ENCODE results near the gene SH3BP5L.

The SH3BP5L gene

GRCh38 chr1:248825909-248826760 lies at the start of gene SH3BP5L:
SH3BP5L (minus strand) TSS chr1:248825915; CDS start chr1:248824935, 980 bp downstream.
- FAIRE-seq (peak; percentile 92), DNase-seq (ENCODE audit: extremely low spot score, insufficient read length, low read depth) (peak; percentile 90)

- no peak for FAIRE-seq
- no peak for DNase-seq (ENCODE audit: extremely low spot score, insufficient read length, low read depth)
These were observed 48.3 kb upstream of the SH3BP5L start for GRCh38 chr1:248873993-248874533.

- FAIRE-seq (peak; percentile 95), DNase-seq (ENCODE audit: extremely low spot score, insufficient read length, low read depth) (peak; percentile 57)
These were observed 47.8 kb upstream of the SH3BP5L start for GRCh38 chr1:248873409-248873992.

GRCh38 chr1:248872752-248873408 lies 47.2 kb upstream of the SH3BP5L start:
- DNase-seq (ENCODE audit: extremely low spot score, insufficient read length, low read depth): no peak
- FAIRE-seq: no peak

- FAIRE-seq: no peak
- no peak for DNase-seq (ENCODE audit: extremely low spot score, insufficient read length, low read depth)
These were observed 46.2 kb upstream of the SH3BP5L start for GRCh38 chr1:248871837-248872401.

GRCh38 chr1:248862998-248863881 lies 37.5 kb upstream of the SH3BP5L start:
- FAIRE-seq (peak; percentile 79), DNase-seq (ENCODE audit: extremely low spot score, insufficient read length, low read depth) (no peak)

- DNase-seq (ENCODE audit: extremely low spot score, insufficient read length, low read depth) (no peak), FAIRE-seq (no peak)
These were observed 36.9 kb upstream of the SH3BP5L start for GRCh38 chr1:248862695-248862997.

- FAIRE-seq: no peak
These were observed 35.9 kb upstream of the SH3BP5L start for GRCh38 chr1:248861616-248862015.

GRCh38 chr1:248860007-248860406 lies 34.3 kb upstream of the SH3BP5L start:
- no peak for DNase-seq (ENCODE audit: extremely low spot score, insufficient read length, low read depth)
- FAIRE-seq: no peak

More at GRCh38 chr1:248861616-248862015, 35.9 kb upstream of the SH3BP5L start:
- DNase-seq (ENCODE audit: extremely low spot score, insufficient read length, low read depth): no peak

- peak; percentile 78 for FAIRE-seq
- peak; percentile 94 for DNase-seq (ENCODE audit: extremely low spot score, insufficient read length, low read depth)
These were observed 33.5 kb upstream of the SH3BP5L start, which contains the start of gene ZNF692 for GRCh38 chr1:248858891-248859889. ZNF692 (minus strand) TSS chr1:248859085; CDS start chr1:248858309, 776 bp downstream.

GRCh38 chr1:248858096-248858890 lies 32.6 kb upstream of the SH3BP5L start:
- DNase-seq (ENCODE audit: extremely low spot score, insufficient read length, low read depth) (no peak), FAIRE-seq (peak; percentile 5)

- DNase-seq (ENCODE audit: extremely low spot score, insufficient read length, low read depth) (no peak), FAIRE-seq (no peak)
These were observed 32.0 kb upstream of the SH3BP5L start for GRCh38 chr1:248857749-248858095.

GRCh38 chr1:248857201-248857600 lies 31.5 kb upstream of the SH3BP5L start:
- DNase-seq (ENCODE audit: extremely low spot score, insufficient read length, low read depth) (no peak), FAIRE-seq (no peak)

GRCh38 chr1:248856176-248856575 lies 30.5 kb upstream of the SH3BP5L start:
- no peak for FAIRE-seq

GRCh38 chr1:248855580-248855979 lies 29.9 kb upstream of the SH3BP5L start:
- DNase-seq (ENCODE audit: extremely low spot score, insufficient read length, low read depth): no peak
- FAIRE-seq: no peak

More at GRCh38 chr1:248856176-248856575, 30.5 kb upstream of the SH3BP5L start:
- no peak for DNase-seq (ENCODE audit: extremely low spot score, insufficient read length, low read depth)

GRCh38 chr1:248853663-248854375 lies 28.1 kb upstream of the SH3BP5L start:
- FAIRE-seq (no peak), DNase-seq (ENCODE audit: extremely low spot score, insufficient read length, low read depth) (no peak)
